NCI-H82 treated with DMSO at 0.1 percent for 48 hours (cell line): ENCODE results near the gene CST11.

Experiments
- DNase-seq: peaks from one replicate; lab custom pipeline; 2025; ENCODE audit not compliant: unreplicated experiment; lab: John Stamatoyannopoulos, UW

The CST11 gene

DNA sequence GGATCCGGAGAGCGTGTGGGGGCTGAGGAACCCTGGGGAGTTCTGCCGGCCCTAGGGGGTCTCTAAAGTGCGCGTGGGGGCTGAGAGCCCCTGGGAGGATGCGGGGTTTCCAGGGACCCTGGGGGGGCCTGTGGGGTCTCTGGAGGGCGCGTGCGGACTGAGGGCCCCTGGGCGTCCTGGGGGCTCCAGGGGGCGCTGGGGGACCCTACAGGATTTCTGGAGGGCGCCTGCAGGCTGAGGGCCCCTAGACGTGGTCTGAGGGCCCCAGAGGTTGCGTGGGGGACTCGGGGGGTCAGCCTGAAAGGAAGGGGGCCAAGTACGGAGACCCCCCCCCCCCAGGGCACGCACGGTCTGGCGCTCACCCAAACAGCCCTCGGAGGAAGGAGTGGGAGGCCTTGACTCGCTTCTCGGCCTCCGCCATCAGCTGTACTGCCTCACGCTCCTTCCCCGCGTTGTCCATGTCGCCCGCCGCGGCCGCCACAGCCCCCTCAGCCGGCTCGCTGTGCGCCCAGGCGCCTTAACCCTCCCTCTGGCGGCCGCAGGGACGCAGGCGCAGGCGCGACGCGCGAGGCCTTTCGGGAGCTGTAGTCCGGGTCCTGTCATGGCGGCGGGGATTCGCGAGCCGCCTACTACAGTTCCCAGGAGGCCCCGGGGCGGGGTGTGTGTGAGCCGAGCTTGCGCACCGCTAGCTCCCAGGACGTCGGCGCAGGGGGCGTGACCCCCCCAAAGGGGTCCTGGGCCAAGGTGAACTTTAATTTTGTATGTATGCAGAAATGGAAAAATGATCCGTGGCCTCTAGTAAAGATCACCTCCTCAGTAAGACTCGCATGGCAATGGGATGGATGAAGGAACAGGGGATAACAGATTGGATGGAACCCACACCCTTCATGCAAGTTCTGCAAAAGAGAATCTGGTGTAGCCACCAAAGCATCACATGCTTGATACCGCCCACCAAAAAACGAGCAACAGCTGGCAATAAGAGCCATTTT lies 31.4 kb downstream of the CST11 start, which contains the start of gene NAPB:
NAPB (minus strand) TSS at position 546 of the 989 bp plus-strand sequence; CDS start at position 460, 86 bp downstream.
- peak; percentile 81 for DNase-seq

DNA sequence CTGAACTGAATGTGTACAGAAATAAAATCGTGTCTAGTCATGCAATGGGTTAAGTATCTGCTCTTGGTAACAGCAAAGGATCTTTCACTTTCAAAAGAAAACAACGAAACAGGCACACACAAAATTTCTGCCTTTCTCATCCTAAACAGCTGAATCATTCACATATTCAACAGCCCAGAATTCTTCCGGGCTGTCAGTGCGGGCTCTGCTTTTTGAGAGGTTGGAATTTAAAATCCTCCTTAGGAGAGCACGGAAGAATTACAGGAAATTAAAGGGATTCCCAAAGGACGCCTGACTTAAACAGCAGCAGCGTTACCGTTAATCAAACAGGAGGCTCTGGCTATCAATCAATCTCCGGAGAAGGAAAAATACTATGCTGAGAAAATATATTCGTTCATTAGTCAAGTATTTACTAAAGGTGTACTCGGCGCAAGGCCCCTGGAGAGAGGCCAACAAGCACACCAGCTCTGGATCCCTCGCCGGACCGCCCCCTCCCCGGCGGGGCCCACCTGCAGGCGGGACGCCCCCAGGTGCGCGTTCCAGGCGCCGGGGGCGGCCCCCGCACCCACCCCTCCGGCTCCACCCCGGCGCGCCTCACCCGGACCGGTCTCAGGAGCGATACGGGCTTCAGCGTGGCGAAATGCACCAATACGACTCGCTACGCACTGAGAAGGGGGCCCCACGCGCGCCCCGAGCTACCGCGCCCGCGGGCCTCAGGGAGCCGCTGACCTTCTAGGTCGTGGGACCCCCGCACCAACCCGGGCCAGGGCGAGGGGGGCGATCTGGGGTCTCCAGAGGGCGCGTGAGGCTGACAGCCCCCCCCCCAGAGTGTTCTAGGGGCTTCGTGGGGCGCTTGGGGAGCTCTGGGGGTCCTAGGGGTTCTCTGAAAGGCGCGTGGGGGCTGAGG lies 32.4 kb downstream of the CST11 start:
- DNase-seq = peak; percentile 11

- DNase-seq = no peak
Measured at GRCh38 chr20:23419657-23419994, 33.0 kb downstream of the CST11 start.

DNA sequence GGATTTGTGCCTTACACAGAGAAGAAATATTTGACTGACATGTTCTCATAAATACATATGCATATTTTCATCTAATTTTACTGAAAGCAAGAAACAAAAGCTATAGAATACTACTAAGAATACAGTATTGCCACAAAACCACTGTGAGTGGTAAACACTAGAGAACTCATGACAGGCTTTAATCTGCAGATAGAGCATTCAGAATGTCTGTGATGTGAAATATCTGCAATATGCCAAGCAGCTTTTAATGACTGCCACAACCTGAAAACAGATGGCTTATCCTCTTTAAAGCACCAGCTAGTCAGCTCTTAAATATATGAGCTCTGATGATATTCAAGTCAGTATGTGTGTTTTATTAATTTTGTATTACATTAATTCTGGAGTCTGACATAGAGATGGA lies 34.8 kb downstream of the CST11 start:
- peak; percentile 43 for DNase-seq

DNA sequence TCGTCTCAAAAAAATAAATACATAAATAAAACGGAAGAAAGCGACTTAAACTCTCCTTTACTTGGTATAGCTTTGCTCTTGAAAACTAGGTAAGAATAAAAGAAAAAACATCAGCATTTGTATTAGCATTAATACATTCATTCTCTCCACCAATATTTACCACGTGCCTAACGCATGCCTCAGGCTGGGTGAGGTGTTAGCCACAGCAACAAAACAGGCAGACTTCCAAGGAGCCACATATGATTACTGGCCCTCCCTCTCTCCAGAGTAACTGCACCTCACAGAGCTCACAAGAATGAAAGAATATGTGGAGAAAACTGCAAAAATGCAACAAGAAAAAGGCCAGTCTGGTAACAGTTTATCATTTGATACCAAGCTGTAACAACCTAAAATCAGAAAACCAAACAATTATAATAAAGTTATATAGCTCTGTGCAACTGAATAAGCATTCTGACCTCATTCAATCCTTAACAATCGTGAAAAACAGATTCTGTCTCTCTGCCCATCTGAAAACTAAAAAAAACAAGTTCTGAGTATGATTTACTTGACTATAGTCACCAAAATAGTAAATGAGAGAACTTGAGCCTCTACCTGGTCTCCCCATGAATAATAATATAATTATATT lies 36.6 kb downstream of the CST11 start:
- DNase-seq = no peak

- DNase-seq = no peak
Measured at GRCh38 chr20:23415555-23415954, 37.1 kb downstream of the CST11 start.

DNA sequence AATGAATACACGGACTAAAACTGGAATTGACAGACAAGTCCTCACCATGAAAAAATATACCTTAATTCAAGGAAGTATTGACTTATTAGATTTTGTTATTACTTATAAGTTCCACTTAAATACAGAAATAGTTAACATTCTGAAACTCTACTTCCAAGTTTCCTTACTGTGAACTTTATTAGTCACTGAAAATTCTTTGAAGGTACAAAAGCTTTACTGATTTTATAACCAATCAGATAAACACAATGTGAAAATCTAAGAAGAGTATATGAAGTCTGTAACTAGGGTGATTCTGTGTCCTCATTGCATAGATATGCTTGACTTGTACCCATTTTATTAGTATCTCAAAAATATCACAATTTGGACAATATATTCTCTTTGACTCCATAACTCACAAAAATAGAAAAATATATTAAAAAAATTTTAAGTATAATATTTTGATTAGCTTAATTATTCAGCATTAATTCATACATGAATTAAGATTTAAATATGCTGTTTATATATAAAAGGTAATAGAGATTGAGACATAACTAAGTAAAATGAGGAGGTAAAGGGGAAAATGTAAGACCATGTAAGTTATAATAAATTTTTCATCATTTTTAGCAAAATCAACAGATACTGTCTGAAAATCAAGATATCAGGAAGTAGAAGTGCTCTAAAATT lies 38.0 kb downstream of the CST11 start:
- no peak for DNase-seq

DNA sequence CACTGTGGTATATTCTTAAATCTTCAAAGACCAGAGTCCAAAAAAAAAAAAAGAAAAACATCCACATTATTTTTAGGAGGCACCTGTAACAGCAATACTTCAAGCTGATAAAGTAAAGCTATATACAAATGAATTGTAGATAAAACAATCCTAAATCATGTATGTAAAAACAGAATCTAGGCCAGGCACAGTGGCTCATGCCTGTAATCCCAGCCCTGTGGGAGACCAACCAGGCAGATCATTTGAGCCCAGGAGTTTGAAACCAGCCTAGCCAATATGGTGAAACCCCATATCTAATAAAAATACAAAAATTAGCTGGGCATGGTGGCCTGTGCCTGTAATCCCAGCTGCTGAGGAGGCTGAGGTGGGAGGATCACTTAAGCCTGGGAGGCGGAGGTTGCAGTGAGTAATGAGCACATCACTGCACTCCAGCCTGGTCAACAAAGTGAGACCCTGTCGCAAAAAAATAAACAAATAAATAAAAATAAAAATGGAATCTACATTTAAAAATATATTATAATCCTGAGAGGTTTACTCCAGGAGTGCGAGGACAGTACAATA lies 38.7 kb downstream of the CST11 start:
- no peak for DNase-seq

DNA sequence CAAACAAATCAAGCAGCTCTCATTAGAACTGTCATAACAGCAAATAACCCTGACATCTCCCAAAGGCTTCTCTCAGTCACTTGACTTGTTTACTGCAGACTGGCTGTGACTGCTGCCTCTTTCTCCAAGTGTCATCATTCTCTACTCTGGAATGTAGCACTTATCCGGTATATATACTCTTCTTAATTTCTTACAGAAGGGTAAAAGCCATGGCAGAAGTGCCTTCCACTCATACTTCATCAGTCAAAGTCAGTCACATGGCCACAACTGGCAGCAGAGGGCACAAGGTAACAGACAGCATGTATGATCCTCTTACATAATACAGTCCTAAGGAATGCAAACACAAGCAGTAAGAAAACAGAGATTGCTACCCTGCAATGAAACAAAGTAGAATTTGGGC lies 40.6 kb downstream of the CST11 start:
- no peak for DNase-seq

- no peak for DNase-seq
Measured at GRCh38 chr20:23410916-23411695, 41.6 kb downstream of the CST11 start.

DNA sequence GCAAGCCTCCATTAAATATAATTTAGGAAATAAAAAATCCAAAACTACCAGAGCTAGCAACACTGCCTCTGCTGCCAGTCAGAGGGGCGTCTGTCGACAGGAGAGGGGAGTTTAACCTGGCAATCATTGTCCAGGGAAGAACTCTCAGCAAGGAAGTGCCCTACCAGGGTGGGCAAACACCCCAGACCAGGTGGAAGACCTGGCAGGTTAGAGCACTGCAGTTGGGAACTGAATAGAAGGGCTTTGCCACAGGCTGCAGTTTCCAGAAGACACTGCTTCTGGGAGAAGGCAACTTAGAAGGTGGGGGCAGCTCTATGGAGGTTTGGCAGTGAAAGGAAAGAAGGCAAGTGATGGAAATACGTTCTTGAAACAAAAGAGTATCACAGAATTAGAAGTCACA lies 42.9 kb downstream of the CST11 start:
- no peak for DNase-seq

- DNase-seq = no peak
Measured at GRCh38 chr20:23408957-23409356, 43.7 kb downstream of the CST11 start.

GRCh38 chr20:23407781-23408464 lies 44.8 kb downstream of the CST11 start:
- no peak for DNase-seq

DNA sequence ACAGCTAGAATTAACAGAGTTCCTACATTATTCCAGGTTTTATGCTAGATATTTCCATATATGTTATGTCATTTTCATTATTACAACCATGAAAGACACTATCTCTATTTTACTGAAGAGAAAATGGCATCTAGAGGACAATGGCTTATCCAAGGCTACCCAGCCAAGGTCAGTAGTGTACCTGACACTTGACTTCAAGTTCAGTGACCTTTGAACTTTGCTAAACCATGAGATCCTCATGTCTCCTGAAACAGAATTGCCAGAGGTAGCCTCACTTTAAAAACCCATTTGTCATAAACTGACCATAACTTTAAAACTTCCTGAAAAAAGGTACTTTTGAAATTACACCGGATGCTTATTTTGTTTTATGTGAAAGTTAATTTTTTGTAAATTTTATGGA lies 45.8 kb downstream of the CST11 start:
- DNase-seq = no peak

DNA sequence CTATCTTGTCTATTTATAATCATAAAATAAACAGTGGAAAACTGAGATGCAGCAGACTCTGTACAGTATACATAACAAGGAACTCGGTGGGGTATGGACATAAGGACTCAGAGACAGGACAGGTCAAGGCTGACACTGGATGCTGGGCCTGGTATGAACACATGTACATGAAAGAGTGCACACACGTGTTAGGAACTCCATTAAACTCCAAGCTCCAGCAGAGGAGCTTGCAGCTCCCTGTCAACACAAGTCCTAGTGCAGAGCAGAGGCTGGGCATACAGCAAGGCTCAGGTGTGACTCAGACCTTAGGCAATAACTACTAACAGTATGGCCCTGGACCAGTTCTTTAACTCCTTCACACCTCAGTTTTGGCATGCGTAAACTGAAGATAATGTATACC lies 48.5 kb downstream of the CST11 start:
- no peak for DNase-seq

- no peak for DNase-seq
Measured at GRCh38 chr20:23403751-23404150, 48.9 kb downstream of the CST11 start.

DNA sequence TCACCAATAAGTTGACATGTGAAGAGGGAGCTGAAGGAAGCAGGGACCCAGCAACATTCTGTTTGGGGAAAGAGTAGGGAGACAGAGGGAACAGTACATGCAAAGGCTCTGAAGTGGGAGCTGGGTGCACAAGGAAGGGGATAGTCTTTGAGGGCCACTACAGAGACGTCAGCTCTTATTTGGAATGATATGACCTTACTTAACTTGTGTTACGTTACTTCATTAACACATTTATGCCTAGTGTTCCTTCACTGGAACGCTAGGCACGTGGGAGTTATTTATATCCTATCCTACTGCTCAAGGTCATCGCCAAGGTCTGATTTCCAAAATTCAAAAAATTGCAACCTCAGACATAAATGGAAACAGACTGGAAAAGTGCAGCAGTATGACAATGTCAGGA lies 51.6 kb downstream of the CST11 start:
- no peak for DNase-seq
